HG02610 (cell line): ENCODE measurements around the gene BTF3.

Experiments
- ATAC-seq: cut with Tn5 transposase; IDR thresholded peaks from one replicate; pipeline ENCODE4 v1.9.1; 2021; ENCODE audit warnings: mild to moderate bottlenecking, moderate library complexity; ENCODE audit not compliant: unreplicated experiment

Gene BTF3

GRCh38 chr5:73519531-73520283 lies 21.5 kb downstream of the BTF3 start:
- peak; percentile 93 for ATAC-seq

DNA sequence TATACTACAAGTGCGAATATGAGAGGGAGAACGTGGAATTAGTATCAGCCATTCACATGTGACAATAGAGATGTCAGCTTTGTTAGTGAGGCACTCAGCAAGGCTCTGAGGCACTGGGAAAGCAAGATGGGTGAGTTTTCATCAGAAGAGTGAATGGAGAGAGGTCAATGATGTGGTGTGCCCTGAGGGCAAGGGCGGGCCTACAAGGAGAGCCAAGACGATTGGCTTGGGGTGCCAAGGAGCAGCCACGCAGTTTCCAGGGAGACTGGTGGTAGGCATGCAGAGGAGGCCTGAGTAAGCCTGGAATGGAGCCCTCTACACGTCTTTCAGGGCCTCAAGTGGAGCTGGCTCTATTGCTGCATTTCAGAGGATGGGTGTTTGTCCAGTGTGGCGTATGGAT lies 24.7 kb downstream of the BTF3 start:
- no peak for ATAC-seq

DNA sequence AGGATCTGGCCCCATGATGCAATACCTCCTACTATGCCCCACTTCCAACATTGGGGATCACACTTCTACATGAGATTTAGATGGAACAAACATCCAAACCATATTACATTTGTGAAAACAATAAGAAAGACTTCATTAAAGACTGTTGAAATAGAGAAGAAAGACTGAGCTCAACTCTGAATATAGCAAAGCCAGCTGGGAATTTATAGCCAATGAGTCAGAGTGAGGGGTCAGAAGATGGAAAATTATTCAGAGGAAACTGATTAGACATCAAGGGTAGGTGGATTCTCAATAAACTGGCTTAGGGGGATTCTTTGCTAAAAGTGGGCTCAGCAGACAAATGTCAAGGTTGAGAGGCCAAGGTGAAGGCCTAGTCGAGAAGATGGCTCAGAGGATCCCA lies 25.6 kb downstream of the BTF3 start:
- ATAC-seq: no peak

- no peak for ATAC-seq
Observed at GRCh38 chr5:73525606-73526203, 27.5 kb downstream of the BTF3 start.

- ATAC-seq: no peak
Observed at GRCh38 chr5:73528248-73528647, 30.0 kb downstream of the BTF3 start.

GRCh38 chr5:73529081-73529480 lies 30.8 kb downstream of the BTF3 start:
- ATAC-seq: no peak

DNA sequence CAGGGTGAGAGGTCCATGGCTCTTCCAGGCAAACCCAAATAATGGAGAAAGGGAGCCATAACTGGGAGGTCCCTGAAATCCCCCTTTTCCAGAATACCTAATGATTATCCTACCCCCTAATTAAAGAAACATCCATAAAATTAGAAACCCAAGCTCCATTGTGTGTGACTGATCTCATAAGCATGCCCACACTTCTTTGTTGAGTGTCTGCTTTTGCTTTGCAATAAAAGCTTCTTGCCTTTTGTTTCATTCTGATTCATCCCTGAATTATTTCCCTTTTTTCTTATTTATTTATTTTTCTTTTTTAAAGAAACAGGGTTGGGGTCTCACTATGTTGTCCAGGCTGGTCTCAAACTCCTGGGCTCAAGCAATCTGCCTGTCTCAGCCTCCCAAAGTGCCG lies 33.1 kb downstream of the BTF3 start:
- ATAC-seq: no peak

GRCh38 chr5:73532195-73532594 lies 34.0 kb downstream of the BTF3 start:
- no peak for ATAC-seq

GRCh38 chr5:73534011-73534644 lies 35.9 kb downstream of the BTF3 start:
- no peak for ATAC-seq

- ATAC-seq: no peak
Observed at GRCh38 chr5:73534971-73535370, 36.7 kb downstream of the BTF3 start.

DNA sequence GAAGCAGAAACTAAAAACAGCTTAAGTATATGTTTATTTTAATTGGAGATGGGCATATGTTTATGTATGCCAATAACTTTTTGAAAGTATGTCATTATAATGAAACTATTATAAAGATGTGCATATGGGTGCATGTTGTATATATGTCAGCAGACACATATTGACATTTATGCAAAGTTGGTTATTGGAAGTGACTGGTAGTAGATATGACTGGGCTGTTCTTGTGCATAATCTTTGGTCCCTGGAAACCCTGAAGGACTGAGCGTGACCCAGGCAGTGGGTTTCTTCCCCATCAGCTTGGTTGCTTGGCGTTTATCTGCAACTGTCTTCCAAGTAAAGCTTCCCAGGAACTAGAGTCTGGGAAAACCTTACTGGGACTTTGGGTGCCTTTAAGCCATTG lies 41.5 kb downstream of the BTF3 start:
- ATAC-seq: no peak

GRCh38 chr5:73540192-73540591 lies 42.0 kb downstream of the BTF3 start:
- no peak for ATAC-seq

DNA sequence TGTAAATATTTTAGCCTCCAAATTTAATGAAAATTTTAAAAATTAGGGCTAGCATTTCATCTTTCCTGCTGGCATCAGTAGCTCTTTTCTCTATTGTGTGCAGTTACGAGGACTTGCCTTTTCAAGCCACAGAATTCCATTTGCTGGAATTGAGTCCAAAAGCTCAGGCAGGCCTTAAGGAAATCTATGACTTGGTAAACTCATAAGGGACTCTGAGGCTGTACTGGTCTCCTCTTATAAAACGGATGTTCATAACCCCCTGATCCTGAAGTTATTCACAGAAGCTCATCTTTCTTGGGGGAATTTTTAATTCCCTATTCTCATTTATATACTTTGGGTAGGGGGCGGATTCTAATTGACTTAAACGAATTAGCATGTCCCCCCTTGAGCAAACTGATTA lies 43.8 kb downstream of the BTF3 start:
- ATAC-seq: no peak

- ATAC-seq: no peak
Observed at GRCh38 chr5:73544429-73545402, 46.5 kb downstream of the BTF3 start.

DNA sequence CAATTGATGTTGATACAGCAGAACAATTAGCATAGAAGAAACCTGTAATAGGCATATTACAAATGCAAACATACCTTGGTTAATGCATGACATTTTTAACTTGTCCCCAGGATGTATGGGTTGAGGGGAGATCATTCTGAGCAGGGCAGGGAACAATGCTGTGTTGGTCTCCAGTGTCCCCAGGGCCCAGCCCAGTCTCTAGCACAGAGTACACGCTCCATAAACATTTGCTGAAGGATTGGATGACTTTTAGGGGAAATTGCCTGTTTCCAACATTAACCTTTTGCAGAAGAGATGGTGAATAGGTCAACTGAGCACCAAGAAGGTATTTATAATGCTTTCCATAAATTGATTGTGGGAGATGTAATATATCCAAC lies 47.1 kb downstream of the BTF3 start:
- no peak for ATAC-seq

GRCh38 chr5:73550016-73550415 lies 51.8 kb downstream of the BTF3 start:
- ATAC-seq: no peak

GRCh38 chr5:73552642-73553041 lies 54.4 kb downstream of the BTF3 start:
- no peak for ATAC-seq
